Measurements from ENCODE around the gene CD300H.
"Not testable (repeated sequence)": the region's sequence is repeated elsewhere in the genome, so short reads cannot be mapped to it uniquely, and the experiment has no call there.

CD300H gene

DNA sequence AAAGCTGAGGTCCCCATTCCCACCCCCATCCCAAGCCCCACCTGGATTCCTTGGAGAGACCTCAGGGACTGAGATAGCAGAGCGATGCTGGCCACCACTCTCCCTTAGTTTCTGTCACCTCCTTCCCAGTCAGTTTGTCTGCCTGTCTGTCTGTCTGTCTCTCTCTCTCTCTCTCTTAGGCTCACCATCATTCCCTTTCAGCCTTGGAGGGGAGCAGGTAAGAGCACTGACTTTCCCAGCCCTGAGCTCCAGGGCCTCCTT, 41.9 kb downstream of the CD300H start:
- no peak for FAIRE-seq

- FAIRE-seq: no peak
Measured at GRCh38 chr17:74524653-74525464, 42.5 kb downstream of the CD300H start.

DNA sequence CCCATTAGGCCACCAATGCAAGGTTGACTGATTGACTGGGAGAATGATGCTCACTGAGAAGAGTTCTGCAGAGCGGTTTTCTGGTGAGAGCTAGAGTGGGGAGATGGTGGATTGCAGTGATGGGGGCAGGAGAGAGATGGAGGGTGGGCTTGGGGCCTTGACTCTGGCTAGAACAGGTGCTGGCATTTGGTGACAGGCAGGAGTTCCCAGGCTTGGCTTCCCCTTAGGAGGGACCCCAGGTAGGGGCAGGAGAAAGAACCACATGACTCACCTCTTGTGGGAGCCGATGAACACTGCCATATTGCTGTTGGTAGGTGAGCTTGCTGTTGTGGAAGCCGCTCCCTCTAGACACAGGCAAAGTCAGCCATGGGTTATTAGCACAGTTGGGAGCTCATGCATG, 44.0 kb downstream of the CD300H start:
- no peak for FAIRE-seq

DNA sequence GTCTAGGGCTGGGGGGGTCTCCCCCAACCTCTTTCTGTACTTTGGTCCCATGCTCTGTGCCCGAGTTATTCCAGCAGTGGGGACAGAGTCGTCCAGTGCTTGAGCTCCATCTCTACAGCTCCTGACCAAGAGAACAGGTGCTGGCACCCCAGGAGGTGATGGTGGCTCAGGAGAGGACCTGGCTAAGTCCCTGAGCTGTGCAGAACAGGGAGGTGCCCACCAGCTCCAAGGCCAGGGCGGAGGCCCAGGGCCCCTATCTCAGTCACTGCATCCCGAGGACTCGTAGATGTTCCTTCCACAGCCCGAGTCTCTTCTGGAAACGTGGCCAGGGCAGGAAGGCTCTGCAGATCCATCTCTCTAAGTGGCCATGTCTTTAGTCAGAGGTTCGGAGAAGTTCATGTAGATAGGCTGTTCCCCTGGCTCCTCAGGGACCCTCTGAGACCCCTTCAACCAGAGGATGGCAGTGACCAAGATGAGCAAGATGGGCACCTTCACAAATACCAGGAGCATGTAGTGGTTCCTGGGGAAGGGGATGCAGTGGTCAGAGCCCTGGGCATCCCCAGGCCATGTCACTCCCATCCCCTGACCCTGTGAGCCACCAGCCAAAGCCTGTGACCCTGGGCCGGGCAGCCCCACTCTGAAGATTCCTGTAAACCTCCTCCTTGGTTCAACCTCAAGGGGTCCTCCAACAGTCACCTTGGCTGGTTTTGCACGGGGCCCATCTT, 44.8 kb downstream of the CD300H start:
- no peak for FAIRE-seq

DNA sequence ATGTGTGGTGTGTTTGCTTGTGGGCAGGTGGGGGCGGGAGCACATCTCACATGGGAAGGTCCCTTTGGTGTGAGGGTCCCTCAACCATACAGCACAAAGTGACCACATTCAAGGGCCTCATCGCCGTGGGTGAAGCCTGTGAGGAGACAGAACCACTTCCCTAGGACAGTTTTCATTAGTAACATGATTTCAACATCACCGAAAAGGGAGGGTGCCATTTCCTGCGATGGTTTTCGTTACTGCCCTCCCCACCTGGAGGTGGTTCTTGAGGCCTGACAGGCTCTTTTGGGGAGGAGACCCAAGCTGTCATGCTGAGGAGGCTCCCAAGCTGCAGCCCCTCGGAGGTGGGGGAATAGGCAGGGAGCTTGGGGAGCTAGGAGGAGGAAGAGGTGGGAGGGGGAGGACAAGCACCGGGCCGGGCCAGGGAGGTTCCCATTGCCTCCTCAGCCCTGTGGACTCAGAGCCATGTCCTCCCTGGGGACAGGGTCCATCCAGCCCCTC, 45.6 kb downstream of the CD300H start:
- FAIRE-seq: no peak

DNA sequence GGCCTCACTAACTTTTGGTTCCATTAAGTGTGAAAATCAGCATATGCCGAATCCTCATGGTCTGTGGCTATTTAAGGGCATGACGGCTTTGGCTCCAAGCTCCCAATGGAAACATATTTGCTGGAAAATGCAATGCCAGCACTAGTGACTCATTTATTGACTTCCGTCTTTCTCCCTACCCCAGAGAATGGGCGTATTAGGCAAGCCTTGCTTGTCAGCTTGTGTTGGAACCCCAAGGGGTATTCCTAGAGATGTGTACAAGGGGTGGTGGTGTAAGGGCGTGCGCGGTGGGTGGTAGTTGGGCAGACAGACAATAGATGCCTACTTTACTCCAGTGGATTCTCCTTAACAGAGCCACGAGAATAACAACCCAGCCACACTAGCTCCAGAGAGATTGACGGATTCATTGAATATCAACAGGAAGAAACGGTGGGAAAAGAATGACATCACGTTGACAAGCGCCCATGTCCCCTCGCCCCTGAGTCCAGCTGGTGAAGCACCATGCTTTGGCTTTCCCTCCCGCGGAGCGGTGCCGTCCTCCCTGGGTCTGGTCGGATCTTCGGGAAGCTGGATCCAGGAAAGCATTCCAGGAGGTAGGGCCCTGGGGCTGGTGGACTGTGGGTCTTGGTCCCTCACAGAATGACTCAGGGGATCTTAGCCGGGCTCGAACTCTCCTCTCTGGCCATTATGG, 46.4 kb downstream of the CD300H start:
- FAIRE-seq: no peak

GRCh38 chr17:74520016-74520434, 47.3 kb downstream of the CD300H start:
- FAIRE-seq: no peak

GRCh38 chr17:74518413-74518981, 48.8 kb downstream of the CD300H start:
- not testable (repeated sequence) for FAIRE-seq

DNA sequence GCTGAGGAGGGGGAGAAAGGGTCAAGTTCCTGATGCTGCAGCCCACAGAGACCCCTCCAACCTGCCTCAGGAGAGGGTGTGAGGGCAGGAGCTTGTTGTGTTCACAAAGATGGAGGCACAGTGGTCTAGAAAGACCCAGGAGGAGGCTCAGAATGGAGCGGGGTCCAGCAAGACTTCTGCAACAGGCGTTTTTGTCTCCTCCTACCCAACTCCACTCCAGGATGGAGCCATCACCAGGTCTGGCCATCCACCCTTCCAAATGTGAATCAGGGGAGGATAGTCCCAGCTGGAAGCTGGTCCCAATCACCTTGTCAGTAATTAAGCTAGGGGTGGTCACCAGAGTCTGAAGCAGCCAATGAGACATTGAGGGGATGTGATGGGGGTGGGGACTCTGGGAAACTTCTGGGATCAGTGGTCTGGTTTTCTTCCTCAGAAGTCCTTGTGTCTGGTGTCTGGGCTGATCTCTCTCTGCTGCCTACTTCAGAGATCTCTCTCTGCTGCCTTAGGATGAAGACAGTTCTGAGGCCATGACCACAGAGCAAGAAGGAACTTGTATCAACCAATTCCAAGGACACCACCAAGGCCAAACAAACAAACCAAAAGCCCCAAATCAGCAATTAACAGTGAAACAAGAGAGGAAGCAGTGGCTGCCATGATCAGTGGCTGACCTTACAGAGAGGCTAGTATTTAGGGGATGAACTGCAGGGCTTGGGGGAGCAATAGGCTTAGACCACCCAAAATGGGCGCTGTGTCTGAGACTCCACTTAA, 50.6 kb downstream of the CD300H start:
- no peak for FAIRE-seq

DNA sequence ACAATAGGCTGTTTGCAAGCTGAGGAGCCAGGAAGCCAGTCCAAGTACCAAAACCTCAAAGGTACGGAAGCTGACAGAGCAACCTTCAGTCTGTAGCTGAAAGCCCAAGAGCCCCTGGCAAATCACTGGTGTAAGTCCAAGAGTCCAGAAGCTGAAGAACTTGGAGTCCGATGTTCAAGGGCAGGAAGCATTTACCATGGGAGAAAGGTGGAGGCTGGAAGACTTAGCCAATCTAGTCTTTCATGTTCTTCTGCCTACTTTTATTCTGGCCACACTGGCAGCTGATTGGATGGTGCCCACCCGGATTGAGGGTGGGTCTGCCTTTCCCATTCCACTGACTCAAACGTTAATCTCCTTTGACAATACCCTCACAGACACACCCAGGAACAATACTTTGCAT, 51.4 kb downstream of the CD300H start:
- FAIRE-seq: no peak

DNA sequence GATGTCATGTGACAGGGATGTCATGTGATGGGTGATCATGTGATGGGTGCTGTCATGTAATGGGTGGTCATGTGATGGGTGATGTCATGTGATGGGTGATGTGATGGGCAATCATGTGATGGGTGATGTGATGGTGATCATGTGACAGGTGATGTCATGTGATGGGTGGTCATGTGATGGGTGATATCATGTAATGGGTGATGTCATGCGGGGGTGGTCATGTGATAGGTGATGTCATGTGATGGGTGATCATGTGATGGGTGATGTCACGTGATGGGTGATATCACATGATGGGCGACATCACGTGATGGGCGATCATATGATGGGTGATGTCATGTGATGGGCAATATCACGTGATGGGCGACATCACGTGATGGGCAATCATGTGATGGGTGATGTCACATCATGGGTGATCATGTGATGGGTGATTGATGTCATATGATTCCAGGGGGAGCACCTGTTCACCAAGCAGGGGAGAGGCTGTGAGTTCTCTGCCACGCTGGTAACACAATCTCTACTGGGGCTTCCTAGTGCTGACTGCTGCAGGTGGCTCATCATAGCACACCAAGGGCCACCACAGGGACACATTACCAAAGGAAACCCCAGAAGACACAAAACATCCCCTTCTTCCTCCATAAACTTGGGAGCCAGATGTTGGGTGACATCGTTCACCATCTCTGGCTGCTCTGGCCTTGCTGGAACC, 52.5 kb downstream of the CD300H start:
- no peak for FAIRE-seq

- FAIRE-seq: no peak
Measured at GRCh38 chr17:74513987-74514631, 53.2 kb downstream of the CD300H start.

DNA sequence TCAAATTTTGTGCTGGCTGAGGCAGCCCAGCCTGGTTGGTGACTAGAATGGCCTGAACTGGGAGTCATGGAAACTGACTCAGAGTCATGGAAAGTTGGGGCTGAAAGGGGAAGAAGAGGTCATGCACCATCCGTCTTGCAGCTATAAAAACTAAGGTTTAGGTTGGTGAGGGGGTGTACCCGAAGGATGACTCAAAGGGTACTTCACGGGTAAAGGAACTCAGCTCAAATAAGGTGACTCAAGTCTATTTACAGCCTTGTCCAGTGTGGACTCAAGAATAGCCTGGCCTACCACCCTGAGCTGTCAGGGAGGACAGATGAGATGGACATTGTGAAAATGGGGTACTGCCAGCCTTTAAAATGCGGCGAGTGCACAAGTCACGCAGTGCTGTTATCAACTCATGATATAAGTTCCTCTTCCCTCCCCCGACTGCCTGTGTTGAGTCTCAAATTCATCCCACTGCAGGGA, 54.7 kb downstream of the CD300H start:
- no peak for FAIRE-seq

DNA sequence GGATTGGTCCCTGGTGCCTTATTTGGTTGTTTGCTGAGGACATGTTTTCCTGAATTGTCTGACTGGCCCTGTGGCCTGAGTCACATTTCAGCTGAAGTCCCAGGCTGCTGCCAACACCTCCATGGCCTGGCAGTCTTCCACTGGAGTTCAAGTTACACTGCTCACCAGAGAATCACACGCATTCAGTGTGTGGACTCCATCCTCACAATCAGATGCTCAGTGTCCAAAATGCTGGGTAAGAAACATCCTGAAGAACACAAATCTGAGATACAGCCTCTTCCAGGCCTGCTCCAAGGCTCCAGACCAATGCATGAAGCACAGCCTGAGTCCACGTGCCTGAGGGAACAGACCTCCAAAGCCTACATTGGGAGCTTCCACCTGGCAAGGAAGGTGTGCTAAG, 55.3 kb downstream of the CD300H start:
- FAIRE-seq: no peak

Data from endometrium (tissue), 2 donors.